B cell (primary cell): Measurements from ENCODE around the gene SIPA1L3. TPM values are rescaled to one million over a fixed set of nuclear protein-coding genes. Genes with fewer than 3 reads are reported as not detected.

Experiments
- ATAC-seq: fragments of 200-7000 bp; cut with Tn5 transposase; one replicate; pipeline ENCODE4 v1.10.0; 2021; ENCODE audit warnings: low read depth, mild to moderate bottlenecking, moderate number of reproducible peaks, moderate library complexity
- CTCF ChIA-PET: fragments of 350-600 bp; sonication (Branson Sonifier 250); formaldehyde crosslinking; loops from one replicate; lab custom pipeline; 2021; ENCODE audit warnings: antibody characterized with exemption, inconsistent platforms; lab: Charles Lee
- POLR2A ChIA-PET: fragments of 350-600 bp; sonication (Branson Sonifier 250); formaldehyde crosslinking; loops from one replicate; lab custom pipeline; 2021; ENCODE audit warnings: antibody characterized with exemption; lab: Charles Lee
- DNase-seq: peaks from one replicate; pipeline ENCODE4 v3.0.0; 2013
- H2AFZ ChIP-seq: 2 replicates; pipeline ENCODE4 v1.6.1; 2012; ENCODE audit warnings: mild to moderate bottlenecking, low read depth, low read length; ENCODE audit not compliant: insufficient read depth, poor library complexity, severe bottlenecking
- H3K27ac ChIP-seq, 2 donors: 1 replicate in 1 of 2; 2 replicates in 1 of 2; pipeline ENCODE4 v1.5.1; 2012 to 2013; ENCODE audit warnings: low read length in 2 of 2, mild to moderate bottlenecking in 2 of 2, moderate library complexity in 1 of 2
- H3K27me3 ChIP-seq, 4 experiments: fragments of 200-600 bp in 1 of 4; sonication (generic) in 1 of 4; replicated peaks in 1 of 4; 1 replicate in 2 of 4; 2 replicates in 2 of 4; pipeline versions ENCODE4 v1.6.1 to v1.7.0; 2013 to 2016; ENCODE audit warnings: low read length in 3 of 4, mild to moderate bottlenecking in 2 of 4, mixed read lengths in 1 of 4, moderate library complexity in 1 of 4; ENCODE audit not compliant: insufficient read depth in 4 of 4, control insufficient read depth in 3 of 4; ENCODE audit errors: control extremely low read depth in 1 of 4
- H3K36me3 ChIP-seq, 2 experiments: replicated peaks in 1 of 2; 1 replicate in 1 of 2; 2 replicates in 1 of 2; pipeline versions ENCODE4 v1.6.1 to v1.7.1; 2013; ENCODE audit warnings: low read length in 1 of 2; ENCODE audit not compliant: insufficient read depth in 2 of 2, control insufficient read depth in 1 of 2; ENCODE audit errors: control extremely low read depth in 1 of 2, extremely low read depth in 1 of 2
- H3K4me1 ChIP-seq, 2 donors: fragments of 200-600 bp in 1 of 2; sonication (generic) in 1 of 2; 1 replicate in 1 of 2; 2 replicates in 1 of 2; pipeline versions ENCODE4 v1.5.1 to v1.6.1; 2013 to 2017; ENCODE audit warnings: low read length in 2 of 2; ENCODE audit not compliant: control insufficient read depth in 2 of 2, insufficient read depth in 2 of 2
- H3K4me2 ChIP-seq: replicated peaks from 2 replicates; pipeline ENCODE3; 2012; ENCODE audit warnings: mild to moderate bottlenecking, low read depth, low read length; ENCODE audit not compliant: poor library complexity, severe bottlenecking
- H3K4me3 ChIP-seq, 5 experiments: fragments of 200-600 bp in 1 of 5; sonication (generic) in 1 of 5; 1 replicate in 3 of 5; 2 replicates in 2 of 5; pipeline versions ENCODE4 v1.5.1 to v1.7.0; 2011 to 2016; ENCODE audit warnings: low read length in 4 of 5, mild to moderate bottlenecking in 4 of 5, low read depth in 2 of 5, control low read depth in 1 of 5, moderate library complexity in 1 of 5; ENCODE audit not compliant: insufficient read depth in 1 of 5; ENCODE audit errors: control extremely low read depth in 1 of 5, extremely low read depth in 1 of 5
- H3K79me2 ChIP-seq: fragments of 200-600 bp; sonication (generic); one replicate; pipeline ENCODE4 v1.6.0; 2016; ENCODE audit warnings: low read length; ENCODE audit not compliant: control insufficient read depth, insufficient read depth
- H3K9ac ChIP-seq: fragments of 200-600 bp; sonication (generic); 2 replicates; pipeline ENCODE4 v1.6.1; 2017; ENCODE audit warnings: mild to moderate bottlenecking, low read length, moderate library complexity
- H3K9me3 ChIP-seq, 3 donors: one replicate each; pipeline versions ENCODE4 v1.6.1 to v1.7.1; 2013; ENCODE audit warnings: low read length in 2 of 3; ENCODE audit not compliant: control insufficient read depth in 2 of 3, insufficient read depth in 1 of 3; ENCODE audit errors: control extremely low read depth in 1 of 3
- H4K20me1 ChIP-seq: 2 replicates; pipeline ENCODE4 v1.6.0; 2012; ENCODE audit warnings: mild to moderate bottlenecking, low read length; ENCODE audit not compliant: insufficient read depth, control insufficient read depth, poor library complexity, severe bottlenecking
- H3K27ac Mint-ChIP-seq: one replicate; pipeline ENCODE4 v1.8.0; 2021; ENCODE audit warnings: mixed read lengths
- H3K27me3 Mint-ChIP-seq: one replicate; pipeline ENCODE4 v1.8.0; 2021; ENCODE audit warnings: mixed read lengths
- H3K4me1 Mint-ChIP-seq: one replicate; pipeline ENCODE4 v1.8.0; 2021; ENCODE audit warnings: mixed read lengths
- H3K4me3 Mint-ChIP-seq: one replicate; pipeline ENCODE4 v1.8.0; 2021; ENCODE audit warnings: mixed read lengths
- H3K9me3 Mint-ChIP-seq: one replicate; pipeline ENCODE4 v1.8.0; 2022; ENCODE audit warnings: mixed read lengths; ENCODE audit not compliant: insufficient read depth
- EZH2 ChIP-seq: IDR thresholded peaks from 2 replicates; pipeline ENCODE4 v1.6.1; 2012; ENCODE audit warnings: borderline replicate concordance, low read depth, mild to moderate bottlenecking, moderate library complexity, low read length; ENCODE audit not compliant: insufficient read depth, poor library complexity, severe bottlenecking
- WGBS: methylation state at CpG from one replicate; pipeline ENCODE4 v1.1.5; 2013; ENCODE audit warnings: missing lambda C conversion rate; ENCODE audit not compliant: insufficient coverage; 5-methylcytosine and 5-hydroxymethylcytosine counted together
- intact Hi-C: fragments of 100-400 bp; cut with micrococcal nuclease; formaldehyde crosslinking; loops from one replicate; pipeline ENCODE4 v1.10.0; 2022
- polyA plus RNA-seq: library from polyadenylated mRNA; depleted of rRNA; stranded (reverse); fragments of >200 nt; gene quantifications from 2 replicates; pipeline ENCODE4 v1.2.3, GENCODE V29; 2012
- total RNA-seq, 2 donors: library from RNA; stranded (reverse); fragments of 120-200 nt in 1 of 2; gene quantifications; 1 replicate in 1 of 2; 2 replicates in 1 of 2; pipeline versions ENCODE4 v1.2.3 to v1.2.4, GENCODE V29; 2013 to 2022
- TF ChIP-seq, protein P1 (sequence below): fragments of 200-600 bp; IDR thresholded peaks from one replicate; pipeline ENCODE4 v1.8.0; 2022; ENCODE audit warnings: antibody characterized with exemption, mild to moderate bottlenecking

SIPA1L3 gene
- total and polyA plus RNA-seq, 2 donors (not counting 1 experiment from before 2014, with no cell fraction given): 48.3 to 295 TPM

DNA sequence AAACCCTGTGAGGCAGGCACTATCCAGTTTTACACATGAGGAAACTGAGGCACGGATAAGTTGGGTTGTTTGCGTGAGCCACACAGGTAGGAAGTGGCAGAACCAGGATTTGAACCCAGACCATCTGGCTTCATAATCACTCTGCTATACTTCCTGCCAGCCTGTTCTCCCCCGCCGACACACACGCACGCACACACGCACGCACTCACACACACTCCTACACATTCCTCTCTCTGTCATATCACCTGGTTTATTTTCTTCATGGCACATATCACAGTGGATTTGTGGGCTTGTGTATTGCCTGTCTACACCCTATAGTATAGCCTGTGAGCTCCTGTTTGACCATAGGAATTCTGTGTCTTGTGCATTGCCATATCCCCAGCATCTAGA is 140.0 kb downstream of the SIPA1L3 start:
- no peaks in the 10 kb centered on the region for H3K27me3 ChIP-seq
- 8% methylated on average over 2 of the region's 8 CpGs for WGBS
- H4K20me1 ChIP-seq: peaks cover under 1% of the 10 kb centered on the region
- peaks cover 62 to 83% of the 10 kb centered on the region in 2 donors for H3K4me1 ChIP-seq
- H3K36me3 ChIP-seq: peaks cover 0 to 21% of the 10 kb centered on the region in 2 experiments
- ChIA-PET POLR2A (interaction anchor here (1.0 to 5.7 kb wide), 8 partner anchors 11 to 144 kb away, joined by 3 to 91 read pairs (median 12); partner anchors contain the start of genes SIPA1L3 and WDR87), CTCF (interaction anchor here (0.7 to 11.3 kb wide), 9 partner anchors 13 to 143 kb away, joined by 3 to 186 read pairs (median 6); partner anchors contain the start of genes SIPA1L3 and WDR87)
- peak overlapping the region in 1 of 5 experiments; percentile 13 for H3K4me3 ChIP-seq
- peaks cover 74% of the 10 kb centered on the region for H3K79me2 ChIP-seq
- H3K4me2 ChIP-seq: peak overlapping the region; percentile 72
- no peaks in the 10 kb centered on the region for H3K9me3 ChIP-seq
- no peak for TF ChIP-seq EZH2
- TF ChIP-seq, protein P1, sequence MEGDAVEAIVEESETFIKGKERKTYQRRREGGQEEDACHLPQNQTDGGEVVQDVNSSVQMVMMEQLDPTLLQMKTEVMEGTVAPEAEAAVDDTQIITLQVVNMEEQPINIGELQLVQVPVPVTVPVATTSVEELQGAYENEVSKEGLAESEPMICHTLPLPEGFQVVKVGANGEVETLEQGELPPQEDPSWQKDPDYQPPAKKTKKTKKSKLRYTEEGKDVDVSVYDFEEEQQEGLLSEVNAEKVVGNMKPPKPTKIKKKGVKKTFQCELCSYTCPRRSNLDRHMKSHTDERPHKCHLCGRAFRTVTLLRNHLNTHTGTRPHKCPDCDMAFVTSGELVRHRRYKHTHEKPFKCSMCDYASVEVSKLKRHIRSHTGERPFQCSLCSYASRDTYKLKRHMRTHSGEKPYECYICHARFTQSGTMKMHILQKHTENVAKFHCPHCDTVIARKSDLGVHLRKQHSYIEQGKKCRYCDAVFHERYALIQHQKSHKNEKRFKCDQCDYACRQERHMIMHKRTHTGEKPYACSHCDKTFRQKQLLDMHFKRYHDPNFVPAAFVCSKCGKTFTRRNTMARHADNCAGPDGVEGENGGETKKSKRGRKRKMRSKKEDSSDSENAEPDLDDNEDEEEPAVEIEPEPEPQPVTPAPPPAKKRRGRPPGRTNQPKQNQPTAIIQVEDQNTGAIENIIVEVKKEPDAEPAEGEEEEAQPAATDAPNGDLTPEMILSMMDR: no peak
- peak overlapping the region; percentile 54 for H3K9ac ChIP-seq
- intact Hi-C loops: loop anchor here (5.0 kb wide), 2 partner anchors 50 to 85 kb away; no protein-coding TSS in a partner anchor
- H3K9me3 Mint-ChIP-seq: no peaks in the 10 kb centered on the region
- ATAC-seq (no peak), DNase-seq (peak; percentile 67)
- H3K27me3 Mint-ChIP-seq: no peaks in the 10 kb centered on the region
- no peak overlapping the region for H2AFZ ChIP-seq
- peak overlapping the region; percentile 96 for H3K27ac Mint-ChIP-seq
- H3K4me3 Mint-ChIP-seq: peak overlapping the region; percentile 76
- H3K27ac ChIP-seq: peak overlapping the region; percentile 97
- peaks cover 82% of the 10 kb centered on the region for H3K4me1 Mint-ChIP-seq

DNA sequence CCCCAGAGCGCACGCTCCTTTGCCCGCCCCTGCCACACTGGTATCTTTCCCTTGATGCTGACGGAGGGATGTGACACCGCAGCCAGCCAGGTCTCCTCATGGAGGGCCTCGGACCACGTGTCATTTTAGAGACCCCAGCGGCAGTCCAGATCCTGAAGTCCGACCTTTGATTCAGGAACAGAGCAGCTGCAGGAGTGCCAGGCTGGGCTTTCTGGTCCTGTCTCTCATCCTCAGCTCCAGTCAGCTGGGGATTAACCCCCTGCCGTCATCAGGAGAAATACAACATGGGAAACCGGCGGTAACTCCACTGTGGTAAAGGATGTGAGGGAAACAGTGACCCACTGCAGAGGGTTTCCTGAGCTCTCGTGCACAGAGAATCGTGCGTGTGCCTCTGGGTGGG is 140.6 kb downstream of the SIPA1L3 start:
- Histone ChIP-seq H3K4me3 (peak overlapping the region in 1 of 5 experiments; percentile 7), H3K9me3 (no peaks in the 10 kb centered on the region), H3K4me2 (peak overlapping the region; percentile 72), H2AFZ (no peak overlapping the region), H3K27me3 (no peaks in the 10 kb centered on the region), H3K27ac (peak overlapping the region; percentile 97), H3K9ac (peak overlapping the region; percentile 52), H4K20me1 (peaks cover 6% of the 10 kb centered on the region), H3K36me3 (peaks cover 0 to 24% of the 10 kb centered on the region in 2 experiments), H3K4me1 (peaks cover 62 to 82% of the 10 kb centered on the region in 2 donors), H3K79me2 (peaks cover 74% of the 10 kb centered on the region)
- intact Hi-C loops: loop anchor here (1.0 to 5.0 kb wide), 8 partner anchors 41 to 269 kb away; partner anchors contain the start of gene SIPA1L3
- H3K4me1 Mint-ChIP-seq: peaks cover 82% of the 10 kb centered on the region
- POLR2A ChIA-PET: interaction anchor here (0.9 to 5.7 kb wide), 8 partner anchors 9 to 205 kb away, joined by 3 to 91 read pairs (median 8); partner anchors contain the start of genes SIPA1L3 and WDR87
- TF ChIP-seq EZH2: no peak
- TF ChIP-seq, protein P1: no peak
- 70% methylated on average over 12 of the region's 15 CpGs for WGBS
- CTCF ChIA-PET: interaction anchor here (0.7 to 11.3 kb wide), 9 partner anchors 11 to 143 kb away, joined by 3 to 186 read pairs (median 13); partner anchors contain the start of genes SIPA1L3 and WDR87
- ATAC-seq (no peak), DNase-seq (no peak)
- H3K27ac Mint-ChIP-seq: peak overlapping the region; percentile 96
- H3K4me3 Mint-ChIP-seq: peak overlapping the region; percentile 77
- no peaks in the 10 kb centered on the region for H3K27me3 Mint-ChIP-seq
- no peaks in the 10 kb centered on the region for H3K9me3 Mint-ChIP-seq
